Activated CD4-positive, alpha-beta memory T cell treated with anti-CD3 and anti-CD28 coated beads, Interleukin-2, amount 10 ng/mL, durations not matched to agents 7 days and 5 days (primary cell): Measurements from ENCODE around the gene PHF12. TPM values are rescaled to one million over a fixed set of nuclear protein-coding genes. Genes with fewer than 3 reads are reported as not detected.

Source experiments
- CTCF ChIA-PET: fragments of 350-600 bp; sonication (Branson Sonifier 250); formaldehyde crosslinking; loops from one replicate; lab custom pipeline; 2021; ENCODE audit warnings: antibody characterized with exemption, inconsistent platforms; lab: Charles Lee
- POLR2A ChIA-PET: fragments of 350-600 bp; sonication (Branson Sonifier 250); formaldehyde crosslinking; loops from one replicate; lab custom pipeline; 2021; ENCODE audit warnings: antibody characterized with exemption; lab: Charles Lee
- DNase-seq: peaks from one replicate; pipeline ENCODE4 v3.0.0-alpha.2; 2020
- H3K27ac Mint-ChIP-seq: one replicate; pipeline ENCODE4 v1.8.0; 2021; ENCODE audit warnings: mild to moderate bottlenecking, mixed read lengths
- H3K27me3 Mint-ChIP-seq: one replicate; pipeline ENCODE4 v1.8.0; 2021; ENCODE audit warnings: mixed read lengths
- H3K36me3 Mint-ChIP-seq: one replicate; pipeline ENCODE4 v1.8.0; 2021; ENCODE audit warnings: low read depth, mixed read lengths
- H3K4me1 Mint-ChIP-seq: one replicate; pipeline ENCODE4 v1.8.0; 2021; ENCODE audit warnings: mixed read lengths
- H3K4me3 Mint-ChIP-seq: one replicate; pipeline ENCODE4 v1.8.0; 2021; ENCODE audit warnings: mild to moderate bottlenecking, mixed read lengths
- H3K9me3 Mint-ChIP-seq: one replicate; pipeline ENCODE4 v1.8.0; 2021; ENCODE audit warnings: mixed read lengths
- total RNA-seq, 2 experiments: library from RNA; stranded (reverse); gene quantifications; one replicate each; pipeline ENCODE4 v1.2.3, GENCODE V29; 2021

PHF12 gene
- total RNA-seq = 10 to 100 TPM; 75.6 to 78.8 TPM

DNA sequence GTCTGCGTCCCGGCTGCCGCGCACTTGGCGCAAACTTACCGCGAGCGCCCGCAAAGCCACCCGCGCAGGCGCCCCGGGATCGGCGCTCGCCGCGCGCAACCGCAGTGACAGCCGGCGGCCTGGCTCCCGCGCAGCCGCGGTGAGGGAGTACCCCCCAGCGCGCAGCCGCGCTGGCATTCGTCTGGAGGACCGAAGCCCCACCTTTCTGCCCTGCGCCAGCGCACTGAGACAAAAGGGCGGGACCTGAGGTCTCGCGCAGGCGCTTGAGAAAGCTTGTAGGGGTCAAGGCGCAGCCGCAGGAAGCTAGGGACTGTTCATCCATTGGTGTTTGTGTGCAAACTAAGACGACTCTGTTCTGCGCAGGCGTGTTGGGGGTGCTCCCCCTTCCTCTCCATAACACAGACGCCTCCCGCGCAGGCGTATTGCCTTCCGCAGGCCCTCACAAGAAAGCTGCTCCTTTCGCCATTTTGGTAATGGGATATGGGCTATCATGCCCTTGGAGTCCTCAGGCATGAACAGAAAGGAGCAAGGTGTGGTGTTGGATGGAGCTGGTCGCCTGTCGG, at the start of gene PHF12:
TSS of gene PHF12 (minus strand) at position 91 of the 563 bp plus-strand sequence. CDS start 558 bp downstream, outside the sequence.
- ChIA-PET CTCF (interaction anchor here (0.6 to 6.6 kb wide), 18 partner anchors 11 to 516 kb away, joined by 3 to 93 read pairs (median 5); partner anchors contain the start of genes DHRS13, MYO18A, NEK8 and NUFIP2), POLR2A (interaction anchor here (0.7 to 7.2 kb wide), 28 partner anchors 13 to 616 kb away, joined by 3 to 90 read pairs (median 4); partner anchors contain the start of genes DHRS13, FAM222B, FLOT2 and IFT20)
- Mint-ChIP-seq H3K36me3 (peaks cover 34% of the 10 kb centered on the region), H3K27me3 (no peaks in the 10 kb centered on the region), H3K4me3 (peak within 1 kb of the TSS; percentile 94), H3K4me1 (peaks cover 22% of the 10 kb centered on the region), H3K9me3 (no peaks in the 10 kb centered on the region), H3K27ac (peak within 1 kb of the TSS; percentile 94)
- peak; percentile 100 for DNase-seq

DNA sequence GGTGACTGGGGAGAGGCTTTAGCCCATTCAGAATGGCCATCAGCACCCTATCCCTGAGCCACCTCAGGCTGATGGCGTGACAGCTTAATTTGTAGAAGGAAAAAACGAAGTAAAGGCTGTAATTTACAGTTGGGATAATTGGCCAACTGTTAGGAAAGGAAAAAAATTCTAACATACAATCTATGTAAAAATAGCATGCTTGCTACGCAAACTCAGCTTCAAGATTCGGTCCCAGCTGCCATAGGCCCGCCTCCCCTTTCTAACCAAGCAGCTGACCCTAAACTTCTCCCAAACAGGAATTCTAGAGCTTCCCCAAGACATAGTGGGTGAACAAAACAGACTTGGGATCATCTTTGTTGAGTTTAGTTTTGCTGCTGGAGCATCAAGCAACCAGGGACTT, 49.7 kb upstream of the PHF12 start:
- H3K4me3 Mint-ChIP-seq = no peak overlapping the region
- H3K27ac Mint-ChIP-seq = no peak overlapping the region
- ChIA-PET CTCF (no interaction called here), POLR2A (interaction anchor here (1.1 kb wide), 1 partner anchor 240 kb away, joined by 3 read pairs; no protein-coding TSS in a partner anchor)
- H3K27me3 Mint-ChIP-seq = peaks cover 30% of the 10 kb centered on the region
- H3K9me3 Mint-ChIP-seq = no peaks in the 10 kb centered on the region
- no peak for DNase-seq
- no peaks in the 10 kb centered on the region for H3K4me1 Mint-ChIP-seq
- H3K36me3 Mint-ChIP-seq = no peaks in the 10 kb centered on the region

DNA sequence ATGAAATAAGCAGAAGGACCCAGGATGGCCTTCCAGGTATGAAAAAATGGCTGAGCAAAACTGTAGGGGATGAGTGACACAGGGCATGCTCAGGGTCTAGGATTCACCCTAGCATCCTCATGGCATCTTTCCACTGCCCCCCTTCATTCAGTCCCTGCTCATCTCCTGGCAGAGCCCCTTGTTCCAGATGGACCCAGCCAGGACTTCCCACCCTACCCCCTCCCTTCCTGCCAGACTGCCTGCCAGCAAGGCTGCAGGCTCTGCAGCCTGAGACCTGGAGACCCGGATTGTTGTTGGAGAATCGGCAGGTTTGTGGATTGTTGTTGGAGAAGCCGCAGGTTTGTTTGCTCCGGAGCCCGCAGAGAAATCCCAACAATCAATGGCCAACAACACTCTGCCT, 47.9 kb upstream of the PHF12 start:
- no peak overlapping the region for H3K27ac Mint-ChIP-seq
- ChIA-PET POLR2A (no interaction called here), CTCF (no interaction called here)
- H3K36me3 Mint-ChIP-seq = no peaks in the 10 kb centered on the region
- H3K9me3 Mint-ChIP-seq = no peaks in the 10 kb centered on the region
- no peak overlapping the region for H3K4me3 Mint-ChIP-seq
- peaks cover 18% of the 10 kb centered on the region for H3K27me3 Mint-ChIP-seq
- no peak for DNase-seq
- no peaks in the 10 kb centered on the region for H3K4me1 Mint-ChIP-seq

DNA sequence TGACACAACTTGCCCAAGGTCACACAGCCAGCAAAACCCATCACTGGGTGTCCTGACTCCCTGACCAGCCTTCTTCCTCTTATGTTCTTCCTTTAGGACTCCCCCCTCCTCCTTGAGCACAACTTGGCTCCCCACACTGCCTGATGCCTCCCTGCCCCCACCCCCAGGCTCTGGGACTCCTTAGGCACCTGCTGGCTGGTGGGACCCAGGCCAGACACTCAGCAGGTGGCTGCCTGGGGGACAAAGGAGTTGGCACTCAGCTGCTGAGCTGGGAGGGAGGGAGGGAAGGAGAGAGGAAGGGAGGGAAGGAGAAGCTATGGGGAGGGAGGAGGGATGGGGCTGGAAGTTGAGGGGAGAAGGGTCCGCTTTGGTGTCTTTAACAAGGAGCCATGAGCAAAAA, 46.5 kb upstream of the PHF12 start:
- H3K4me1 Mint-ChIP-seq = no peaks in the 10 kb centered on the region
- ChIA-PET POLR2A (no interaction called here), CTCF (no interaction called here)
- peaks cover 6% of the 10 kb centered on the region for H3K27me3 Mint-ChIP-seq
- H3K36me3 Mint-ChIP-seq = no peaks in the 10 kb centered on the region
- H3K4me3 Mint-ChIP-seq = no peak overlapping the region
- DNase-seq = no peak
- H3K27ac Mint-ChIP-seq = no peak overlapping the region
- no peaks in the 10 kb centered on the region for H3K9me3 Mint-ChIP-seq

DNA sequence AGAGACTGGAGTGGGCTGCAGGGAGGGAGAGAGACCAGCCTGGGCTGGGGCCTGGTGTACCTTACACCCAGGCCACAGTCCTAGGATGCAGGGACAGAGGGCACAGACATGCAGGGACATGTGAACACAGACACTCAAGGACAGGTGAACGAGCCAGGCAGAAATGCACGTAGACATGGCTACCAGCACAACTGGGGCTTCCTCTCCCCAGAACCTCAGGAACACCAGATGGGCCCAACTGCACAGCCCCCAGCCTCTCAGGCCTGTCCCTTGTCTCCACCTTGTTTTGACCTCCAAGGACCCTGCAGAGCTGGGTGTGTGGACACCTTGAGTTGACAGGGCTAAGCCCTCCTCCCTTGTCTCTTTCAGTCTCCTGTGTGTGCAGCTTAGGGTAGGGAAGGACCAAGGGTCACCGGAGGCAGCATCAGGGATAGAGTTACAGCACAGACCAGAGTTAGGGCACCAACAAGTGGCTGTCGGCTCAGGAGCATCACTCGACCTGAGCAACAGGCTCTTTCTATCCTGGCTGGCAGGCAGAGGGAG, 45.3 kb upstream of the PHF12 start:
- CTCF ChIA-PET = no interaction called here
- H3K4me3 Mint-ChIP-seq = no peak overlapping the region

DNA sequence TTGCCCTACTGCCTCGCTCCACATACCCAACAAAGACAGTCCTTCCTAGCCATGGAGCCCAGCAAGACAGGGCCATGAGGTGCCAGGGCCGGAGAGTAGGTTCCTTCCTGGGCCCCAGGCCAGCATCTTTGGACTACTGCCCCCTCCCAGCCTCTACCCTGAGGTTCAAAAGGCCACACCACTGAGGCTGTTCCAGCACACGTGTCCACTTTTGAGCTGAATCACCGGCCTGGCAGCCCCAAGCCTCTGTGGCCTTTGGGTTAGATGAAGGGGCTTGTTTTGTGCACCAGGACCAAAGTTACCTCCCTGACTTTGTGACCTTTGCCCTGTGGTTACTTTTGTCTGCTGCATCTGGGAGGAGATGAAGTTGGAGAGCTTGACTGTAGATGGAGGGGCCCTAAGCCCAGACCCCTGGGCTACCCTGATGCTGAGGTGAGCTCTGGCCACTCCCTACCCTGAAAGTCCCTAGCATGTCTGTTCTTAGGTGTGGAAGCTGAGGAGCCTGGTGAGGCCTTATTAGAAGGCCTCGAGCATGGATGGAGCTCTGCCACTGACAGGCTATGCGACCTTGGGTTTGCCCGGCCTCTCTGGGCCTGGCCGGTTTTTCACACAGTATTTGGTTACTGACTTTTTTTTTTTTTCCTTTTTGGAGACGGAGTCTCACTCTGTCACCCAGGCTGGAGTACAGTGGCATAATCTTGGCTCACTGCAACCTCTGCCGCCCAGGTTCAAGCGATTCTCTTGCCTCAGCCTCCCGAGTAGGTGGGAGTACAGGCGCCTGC, 42.5 kb upstream of the PHF12 start:
- Mint-ChIP-seq H3K27ac (no peak overlapping the region), H3K9me3 (no peaks in the 10 kb centered on the region), H3K4me1 (no peaks in the 10 kb centered on the region), H3K4me3 (no peak overlapping the region), H3K36me3 (no peaks in the 10 kb centered on the region), H3K27me3 (peaks cover 2% of the 10 kb centered on the region)
- CTCF ChIA-PET = no interaction called here
- no peak for DNase-seq
- POLR2A ChIA-PET = no interaction called here

More for the DNA sequence above, 45.3 kb upstream of the PHF12 start:
- Mint-ChIP-seq H3K27ac (no peak overlapping the region), H3K9me3 (no peaks in the 10 kb centered on the region), H3K36me3 (no peaks in the 10 kb centered on the region), H3K27me3 (peaks cover 5% of the 10 kb centered on the region), H3K4me1 (no peaks in the 10 kb centered on the region)
- POLR2A ChIA-PET = no interaction called here
- no peak for DNase-seq

DNA sequence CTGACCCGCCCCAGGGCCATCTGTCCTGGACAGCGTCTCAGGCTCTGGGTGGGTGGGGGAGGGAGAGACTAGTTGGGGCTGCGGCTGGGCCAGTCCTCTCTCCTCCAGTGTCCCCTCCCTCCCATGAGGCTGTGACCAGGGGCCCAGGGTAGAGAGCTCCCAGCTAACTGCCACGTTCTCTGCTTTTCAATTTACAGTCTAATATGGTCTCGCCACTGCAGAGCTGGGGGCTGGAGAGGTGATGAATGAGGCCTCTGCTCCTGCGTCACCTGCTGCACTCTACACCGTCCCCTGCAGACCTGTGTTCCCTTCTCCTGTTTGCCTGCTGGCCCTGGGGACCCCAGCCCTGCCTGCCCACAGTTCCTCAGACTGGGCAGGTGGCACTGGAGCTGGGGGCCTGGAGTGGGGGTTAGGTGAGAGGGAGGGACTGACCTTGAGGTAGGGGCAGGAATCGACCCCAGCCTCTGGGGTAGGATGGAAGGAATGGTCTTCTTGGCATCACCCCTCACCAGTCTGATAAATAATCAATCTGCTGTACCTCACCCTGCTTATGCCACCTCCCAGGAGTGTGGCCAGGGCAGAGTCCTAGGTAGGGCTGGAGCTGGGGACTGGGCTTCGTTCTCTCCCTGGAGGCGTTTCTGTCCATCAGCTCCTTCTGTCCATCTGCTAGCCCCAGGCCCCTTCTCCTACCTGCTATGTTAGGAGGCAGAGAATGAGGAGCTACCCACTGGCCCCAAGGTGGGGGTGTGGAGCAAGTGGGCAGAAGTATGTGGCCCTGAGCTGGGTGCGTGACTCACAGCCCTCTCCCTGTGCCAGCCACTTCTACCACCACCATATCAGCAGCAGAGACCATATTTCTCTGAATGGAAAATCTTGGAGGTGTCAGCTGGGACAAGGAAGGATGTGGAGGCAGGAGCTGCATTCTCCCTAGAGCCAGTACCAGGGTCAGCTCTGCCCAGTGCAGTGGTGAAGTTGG, 41.6 kb upstream of the PHF12 start:
- DNase-seq = no peak
- H3K36me3 Mint-ChIP-seq = no peaks in the 10 kb centered on the region
- ChIA-PET CTCF (no interaction called here), POLR2A (no interaction called here)
- no peaks in the 10 kb centered on the region for H3K4me1 Mint-ChIP-seq
- H3K27me3 Mint-ChIP-seq = peaks cover 3% of the 10 kb centered on the region
- H3K4me3 Mint-ChIP-seq = no peak overlapping the region
- H3K9me3 Mint-ChIP-seq = no peaks in the 10 kb centered on the region
- no peak overlapping the region for H3K27ac Mint-ChIP-seq

DNA sequence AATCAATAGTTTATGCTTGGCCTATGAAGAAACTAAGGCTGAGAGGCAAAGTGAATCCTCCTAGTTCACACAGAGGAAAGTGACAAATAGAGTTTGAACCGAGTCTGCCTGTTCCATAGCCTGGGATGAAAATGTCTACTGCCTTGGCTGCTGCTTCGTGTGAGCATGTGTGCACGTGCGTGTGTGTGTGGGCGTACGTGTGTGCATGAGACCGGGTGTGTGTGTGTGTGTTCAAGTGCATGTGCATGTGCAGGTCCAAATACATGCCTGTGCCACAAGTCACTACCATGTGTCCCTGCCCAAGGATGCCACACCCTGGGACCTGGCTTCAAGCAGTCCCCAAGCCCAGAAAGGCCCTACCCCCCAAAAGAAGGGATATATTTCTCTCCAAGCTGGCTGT, 40.9 kb upstream of the PHF12 start:
- H3K27ac Mint-ChIP-seq = no peak overlapping the region
- ChIA-PET POLR2A (no interaction called here), CTCF (no interaction called here)
- no peak overlapping the region for H3K4me3 Mint-ChIP-seq
- no peaks in the 10 kb centered on the region for H3K36me3 Mint-ChIP-seq
- H3K4me1 Mint-ChIP-seq = no peaks in the 10 kb centered on the region
- no peak for DNase-seq
- peaks cover 3% of the 10 kb centered on the region for H3K27me3 Mint-ChIP-seq
- no peaks in the 10 kb centered on the region for H3K9me3 Mint-ChIP-seq

DNA sequence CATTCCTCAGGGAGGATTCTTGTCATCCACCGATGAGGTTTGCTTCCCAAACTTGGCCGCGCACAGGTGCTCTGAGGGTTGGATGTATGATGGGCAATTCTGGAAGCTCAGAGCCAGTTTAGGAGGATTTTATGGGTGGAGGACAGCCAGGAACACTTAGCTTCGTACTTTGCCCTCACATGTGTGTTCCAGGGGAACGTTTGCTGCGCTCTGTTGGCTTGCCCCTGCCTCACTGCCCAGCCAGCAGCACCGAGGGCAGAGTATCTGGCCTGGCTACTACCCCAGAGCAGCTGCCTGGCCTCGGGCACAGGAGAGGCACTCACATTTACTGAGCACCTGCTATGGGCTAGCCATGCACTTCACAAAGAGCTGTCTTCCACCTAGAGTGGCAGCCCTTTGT, 40.5 kb upstream of the PHF12 start:
- no peaks in the 10 kb centered on the region for H3K36me3 Mint-ChIP-seq
- H3K9me3 Mint-ChIP-seq = no peaks in the 10 kb centered on the region
- ChIA-PET CTCF (no interaction called here), POLR2A (no interaction called here)
- no peaks in the 10 kb centered on the region for H3K4me1 Mint-ChIP-seq
- no peak for DNase-seq
- H3K4me3 Mint-ChIP-seq = no peak overlapping the region
- H3K27ac Mint-ChIP-seq = no peak overlapping the region
- peaks cover 3% of the 10 kb centered on the region for H3K27me3 Mint-ChIP-seq

DNA sequence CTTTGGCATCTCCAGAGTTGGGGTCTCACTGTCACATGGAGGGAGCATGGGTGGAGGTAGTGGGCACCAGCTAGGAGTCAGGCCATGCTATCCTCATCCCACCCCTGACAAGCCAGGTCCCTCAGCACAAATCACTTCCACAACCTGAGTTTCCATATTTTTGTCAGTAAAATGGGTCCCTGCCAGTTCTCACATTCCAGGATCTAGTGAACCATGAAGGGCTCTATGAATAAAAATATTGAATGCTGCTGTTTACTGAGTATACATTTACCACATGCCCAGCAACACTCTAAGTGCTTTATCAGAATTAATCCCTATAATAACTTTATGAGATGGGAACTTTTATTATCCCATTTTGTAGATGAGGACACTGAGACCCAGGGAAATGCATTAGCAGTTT, 37.7 kb upstream of the PHF12 start:
- POLR2A ChIA-PET = no interaction called here
- no peak for DNase-seq
- Mint-ChIP-seq H3K36me3 (no peaks in the 10 kb centered on the region), H3K27me3 (peaks cover 3% of the 10 kb centered on the region), H3K4me1 (no peaks in the 10 kb centered on the region), H3K27ac (no peak overlapping the region), H3K4me3 (no peak overlapping the region), H3K9me3 (no peaks in the 10 kb centered on the region)
- CTCF ChIA-PET = no interaction called here

DNA sequence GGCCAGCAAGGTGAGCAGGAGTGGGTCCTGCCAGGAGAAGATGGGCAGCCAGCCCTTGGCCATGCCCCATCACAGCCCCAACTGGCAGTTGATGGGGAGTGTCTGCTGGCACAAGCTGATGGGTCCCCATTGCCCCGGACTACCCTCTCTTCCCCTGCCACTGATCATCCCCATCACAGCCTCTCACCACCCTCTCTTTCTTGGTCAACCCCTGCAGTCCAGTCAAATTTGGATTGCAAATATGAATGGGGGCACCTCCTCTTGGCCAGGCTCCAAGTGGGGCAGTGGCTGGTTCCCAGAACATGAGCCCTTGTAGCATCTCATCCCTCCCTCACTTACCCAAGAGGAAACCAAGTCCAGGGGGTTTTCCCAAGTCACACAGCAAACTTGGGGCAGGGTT, 37.2 kb upstream of the PHF12 start:
- CTCF ChIA-PET = no interaction called here
- POLR2A ChIA-PET = no interaction called here
- Mint-ChIP-seq H3K4me1 (peaks cover 2% of the 10 kb centered on the region), H3K27ac (no peak overlapping the region), H3K4me3 (no peak overlapping the region), H3K9me3 (no peaks in the 10 kb centered on the region), H3K27me3 (peaks cover 3% of the 10 kb centered on the region), H3K36me3 (no peaks in the 10 kb centered on the region)
- no peak for DNase-seq

DNA sequence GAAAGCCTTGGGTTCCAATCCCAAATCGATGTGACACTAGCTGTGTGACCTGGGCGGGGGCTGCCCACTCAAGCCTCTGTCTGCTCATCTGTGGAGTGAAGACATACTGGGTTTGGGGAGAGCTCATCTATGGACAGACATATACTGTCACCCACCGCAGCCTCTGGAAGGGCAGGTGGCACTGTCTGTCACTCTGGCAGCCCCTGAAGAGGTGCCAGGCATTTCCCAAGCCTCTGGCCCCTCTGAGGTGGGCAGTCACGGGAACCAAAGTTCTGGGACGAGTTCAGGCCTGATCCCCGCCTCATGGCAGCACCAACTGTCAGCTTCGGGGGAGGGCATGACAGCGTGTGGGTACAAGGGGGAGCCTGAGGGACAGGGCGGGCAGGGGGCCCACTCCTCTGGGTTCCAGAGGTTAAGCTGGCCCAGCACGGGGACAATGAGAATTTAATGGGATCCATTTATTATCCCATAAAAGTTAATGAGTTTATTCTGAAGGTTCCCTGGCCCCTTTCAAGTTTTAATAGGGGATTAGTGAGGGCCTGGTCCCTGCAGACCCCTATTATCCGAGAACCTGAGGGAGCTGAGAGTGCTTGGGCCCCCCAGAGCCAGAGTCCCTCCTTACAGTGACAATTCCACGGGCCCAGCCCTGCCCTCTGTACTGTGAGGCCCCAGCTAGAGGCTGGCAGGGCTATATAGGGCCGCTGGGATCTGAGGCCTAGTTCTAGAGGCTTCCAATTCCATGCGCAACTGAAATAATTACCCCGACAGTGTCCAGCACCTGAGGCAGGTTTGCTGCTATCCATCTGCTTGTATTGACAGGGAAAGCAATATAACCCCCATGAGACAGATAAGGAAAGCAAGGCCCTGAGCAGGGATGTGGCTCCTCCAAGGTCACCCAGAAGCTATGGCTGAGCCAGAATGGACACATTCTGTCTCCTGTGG, 35.7 kb upstream of the PHF12 start:
- Mint-ChIP-seq H3K4me1 (peaks cover 17% of the 10 kb centered on the region), H3K27me3 (peaks cover 3% of the 10 kb centered on the region), H3K4me3 (no peak overlapping the region), H3K36me3 (no peaks in the 10 kb centered on the region), H3K27ac (no peak overlapping the region), H3K9me3 (no peaks in the 10 kb centered on the region)
- ChIA-PET POLR2A (interaction anchor here (1.1 kb wide), 1 partner anchor 14 kb away, joined by 4 read pairs; no protein-coding TSS in a partner anchor), CTCF (interaction anchor here (0.6 to 1.5 kb wide), 3 partner anchors 21 to 794 kb away, joined by 4 to 5 read pairs (median 4); no protein-coding TSS in a partner anchor)
- DNase-seq = no peak
